ENCODE measurements around the gene UBASH3A.

UBASH3A gene

GRCh38 chr21:42374864-42375499 is 28.7 kb upstream of the UBASH3A start:
- no peak for DNase-seq

- DNase-seq = no peak
Measured at GRCh38 chr21:42375506-42375905, 28.2 kb upstream of the UBASH3A start.

GRCh38 chr21:42375966-42376337 is 27.8 kb upstream of the UBASH3A start:
- DNase-seq = no peak

GRCh38 chr21:42376338-42376982 is 27.2 kb upstream of the UBASH3A start:
- DNase-seq = no peak

GRCh38 chr21:42377211-42377950 is 26.3 kb upstream of the UBASH3A start:
- no peak for DNase-seq

- DNase-seq = no peak
Measured at GRCh38 chr21:42377951-42378340, 25.8 kb upstream of the UBASH3A start.

- DNase-seq = no peak
Measured at GRCh38 chr21:42378418-42378817, 25.3 kb upstream of the UBASH3A start.

- DNase-seq = no peak
Measured at GRCh38 chr21:42379426-42380215, 24.1 kb upstream of the UBASH3A start.

GRCh38 chr21:42381347-42381984 is 22.2 kb upstream of the UBASH3A start:
- peak; percentile 36 to 65 for DNase-seq

GRCh38 chr21:42382915-42383314 is 20.8 kb upstream of the UBASH3A start:
- no peak for DNase-seq

GRCh38 chr21:42383331-42383730 is 20.4 kb upstream of the UBASH3A start:
- no peak for DNase-seq

- DNase-seq = no peak
Measured at GRCh38 chr21:42384156-42384945, 19.4 kb upstream of the UBASH3A start.

GRCh38 chr21:42384989-42385388 is 18.7 kb upstream of the UBASH3A start:
- no peak for DNase-seq

GRCh38 chr21:42385619-42386018 is 18.1 kb upstream of the UBASH3A start:
- DNase-seq = no peak

- DNase-seq = no peak
Measured at GRCh38 chr21:42386034-42386591, 17.6 kb upstream of the UBASH3A start.

GRCh38 chr21:42387164-42387563 is 16.5 kb upstream of the UBASH3A start:
- no peak for DNase-seq

- DNase-seq = no peak
Measured at GRCh38 chr21:42387843-42388340, 15.8 kb upstream of the UBASH3A start.

- DNase-seq = peak in 1 of 2 donors; percentile 14
Measured at GRCh38 chr21:42388740-42389448, 14.8 kb upstream of the UBASH3A start.

GRCh38 chr21:42389449-42389835 is 14.3 kb upstream of the UBASH3A start:
- no peak for DNase-seq

- DNase-seq = no peak
Measured at GRCh38 chr21:42390193-42390592, 13.5 kb upstream of the UBASH3A start.

GRCh38 chr21:42390696-42391095 is 13.0 kb upstream of the UBASH3A start:
- no peak for DNase-seq

All from CD4-positive, alpha-beta T cell treated with Interleukin-4 for 1 hour (primary cell).